ENCODE data around the gene CD36. TPM values are rescaled to one million over a fixed set of nuclear protein-coding genes. Genes with fewer than 3 reads are reported as not detected.

CD36 gene
- total RNA-seq, 1 experiment from 2014 or later = 0.28 TPM

GRCh38 chr7:80601999-80602398, 36.4 kb upstream of the CD36 start:
- no peak overlapping the region for H4K5ac ChIP-seq (ENCODE audit: insufficient read length, low read depth, low read length)
- no peak overlapping the region for H2BK12ac ChIP-seq (ENCODE audit: insufficient read length, low read depth, low read length)
- no peak overlapping the region for H3K56ac ChIP-seq (ENCODE audit: insufficient read length, low read depth, low read length)
- H3K79me2 ChIP-seq (ENCODE audit: insufficient read depth, low read length) = no peaks in the 10 kb centered on the region
- no peak overlapping the region for H3K4me3 Mint-ChIP-seq
- no peak overlapping the region for H3T11ph ChIP-seq (ENCODE audit: low read length)
- H3K18ac ChIP-seq (ENCODE audit: insufficient read length, low read depth, low read length) = no peak overlapping the region
- H4K20me1 ChIP-seq (ENCODE audit: control insufficient read depth, insufficient read depth, insufficient read length) = no peaks in the 10 kb centered on the region
- H3K4me1 Mint-ChIP-seq = no peaks in the 10 kb centered on the region
- no peaks in the 10 kb centered on the region for H3K36me3 Mint-ChIP-seq (ENCODE audit: insufficient read depth in 1 of 3, low read depth in 3 of 3)
- no peaks in the 10 kb centered on the region for H3K27me3 Mint-ChIP-seq (ENCODE audit: low read depth)
- no peak overlapping the region for H3K14ac ChIP-seq (ENCODE audit: insufficient read depth, low read length)
- no peaks in the 10 kb centered on the region for H3K27me3 ChIP-seq (ENCODE audit: insufficient read depth, low read length)
- no peaks in the 10 kb centered on the region for H3K9me3 Mint-ChIP-seq
- no peak overlapping the region for H3K23ac ChIP-seq (ENCODE audit: insufficient read length, low read depth, low read length)
- no peak overlapping the region for H4K8ac ChIP-seq (replicated peaks; ENCODE audit: insufficient read length, low read depth, low read length)
- H3K4ac ChIP-seq (ENCODE audit: low read depth, low read length) = no peak overlapping the region
- no peak overlapping the region for H2BK15ac ChIP-seq (ENCODE audit: low read depth, low read length)
- no peak overlapping the region for H2BK20ac ChIP-seq (ENCODE audit: low read depth, low read length, poor library complexity, severe bottlenecking)
- no peaks in the 10 kb centered on the region for H3K9me3 ChIP-seq (ENCODE audit: control insufficient read depth, low read depth, low read length)
- no CpG with 5 or more reads among the region's 4 CpGs for WGBS (ENCODE audit: extremely low coverage, insufficient read length, low lambda C conversion rate)
- no peak overlapping the region for H2BK120ac ChIP-seq (ENCODE audit: low read depth, low read length, poor library complexity, severe bottlenecking)
- H3K79me1 ChIP-seq (ENCODE audit: insufficient read depth, low read depth, low read length, poor library complexity, severe bottlenecking) = no peaks in the 10 kb centered on the region
- no peak overlapping the region for H3K4me2 ChIP-seq (ENCODE audit: insufficient read depth, insufficient read length, low read length)
- H3K27ac Mint-ChIP-seq = no peak overlapping the region
- no peaks in the 10 kb centered on the region for H3K23me2 ChIP-seq (ENCODE audit: insufficient read length, low read depth, low read length, poor library complexity, severe bottlenecking)
- no peak overlapping the region for H2AFZ ChIP-seq (ENCODE audit: low read length)
- H4K91ac ChIP-seq (ENCODE audit: insufficient read length, low read depth, low read length) = no peak overlapping the region
- DNase-seq = no peak
- no peak overlapping the region for H2AK5ac ChIP-seq (ENCODE audit: insufficient read length, low read length)
- TF ChIP-seq CTCF (conservative IDR thresholded peaks at IDR 0.05) = no peak
- no peak overlapping the region for H3K9ac ChIP-seq (ENCODE audit: extremely low read depth, insufficient read length, low read length)
- H3K27ac ChIP-seq (ENCODE audit: insufficient read length, low read depth, low read length) = no peak overlapping the region
- no peak overlapping the region for H2BK5ac ChIP-seq (ENCODE audit: insufficient read length, low read length)
- no peaks in the 10 kb centered on the region for H3K4me1 ChIP-seq (ENCODE audit: insufficient read depth, low read length)

Data from H9 (cell line).